Kidney epithelial cell (primary cell): ENCODE data around the gene DBX1. TPM values are rescaled to one million over a fixed set of nuclear protein-coding genes. Genes with fewer than 3 reads are reported as not detected.

Source experiments
- DNase-seq: peaks from one replicate; pipeline ENCODE4 v3.0.0-alpha.2; 2010; ENCODE audit warnings: low read depth
- H3K27me3 ChIP-seq: 2 replicates; pipeline ENCODE4 v1.6.0; 2011; ENCODE audit warnings: low read length; ENCODE audit not compliant: control insufficient read depth, insufficient read depth
- H3K36me3 ChIP-seq: 2 replicates; pipeline ENCODE4 v1.5.1; 2011; ENCODE audit warnings: low read length; ENCODE audit not compliant: control insufficient read depth, insufficient read depth
- H3K4me3 ChIP-seq: 2 replicates; pipeline ENCODE4 v1.5.1; 2011; ENCODE audit warnings: low read depth, mild to moderate bottlenecking, control low read depth, low read length
- CTCF ChIP-seq: IDR thresholded peaks from 2 replicates; pipeline ENCODE4 v1.5.1; 2011; ENCODE audit warnings: mild to moderate bottlenecking, moderate library complexity, low read length, control low read depth, inconsistent platforms; ENCODE audit not compliant: insufficient read depth, poor library complexity, severe bottlenecking
- total RNA-seq: library from RNA; depleted of rRNA; stranded (reverse); fragments of >200 nt; gene quantifications from 2 replicates; pipeline ENCODE4 v1.2.3, GENCODE V29; 2015

DBX1 gene
- total RNA-seq, 1 donor from 2014 or later, result not detected

- no peak for TF ChIP-seq CTCF
- DNase-seq, result no peak
- Histone ChIP-seq H3K27me3 (no peaks in the 10 kb centered on the region), H3K36me3 (no peaks in the 10 kb centered on the region), H3K4me3 (no peak overlapping the region)
Measured at GRCh38 chr11:20192641-20193040, 32.4 kb upstream of the DBX1 start.

DNA sequence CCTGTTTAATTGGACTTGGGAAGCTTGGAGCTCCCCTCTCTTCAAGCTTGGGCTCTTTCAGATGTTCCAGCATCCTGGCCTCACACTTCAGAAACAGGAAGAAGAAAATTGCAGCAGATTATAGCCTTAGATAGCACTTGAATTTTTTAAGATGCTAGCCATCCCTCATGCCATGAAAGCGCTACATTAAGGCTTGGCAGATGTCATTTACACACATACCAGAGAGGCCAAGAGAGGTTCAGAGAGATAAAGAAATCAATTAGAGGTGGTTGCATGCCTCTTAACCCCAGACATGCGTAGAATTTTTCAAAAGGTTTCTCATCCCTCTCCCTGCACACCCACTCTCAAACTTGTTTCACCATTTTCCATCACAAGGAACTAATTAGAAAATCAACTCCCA lies 31.9 kb upstream of the DBX1 start:
- TF ChIP-seq CTCF, result no peak
- Histone ChIP-seq H3K4me3 (no peak overlapping the region), H3K36me3 (no peaks in the 10 kb centered on the region), H3K27me3 (no peaks in the 10 kb centered on the region)
- DNase-seq, result no peak

GRCh38 chr11:20178976-20179375 lies 18.7 kb upstream of the DBX1 start:
- Histone ChIP-seq H3K27me3 (no peaks in the 10 kb centered on the region), H3K4me3 (no peak overlapping the region), H3K36me3 (no peaks in the 10 kb centered on the region)
- DNase-seq, result no peak
- no peak for TF ChIP-seq CTCF

DNA sequence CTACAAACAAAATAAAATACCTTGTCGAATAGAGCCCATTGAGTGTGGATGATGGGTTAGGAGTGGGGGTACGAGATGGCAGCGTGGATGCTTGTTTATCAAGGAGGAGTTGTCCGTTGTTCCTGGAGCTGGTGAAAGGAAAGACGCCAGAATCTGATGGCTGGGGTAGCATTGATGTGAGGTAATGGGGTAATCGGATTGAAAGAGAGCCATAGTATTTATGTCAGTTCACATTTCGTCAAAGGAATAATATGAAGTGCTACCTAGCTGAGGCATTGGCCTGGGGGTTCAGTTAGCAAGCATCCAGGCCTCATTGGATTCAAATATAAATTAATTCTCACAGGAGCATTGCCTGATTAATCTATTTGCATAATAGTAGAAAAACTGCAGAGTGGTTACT lies 16.9 kb upstream of the DBX1 start:
- Histone ChIP-seq H3K4me3 (no peak overlapping the region), H3K36me3 (no peaks in the 10 kb centered on the region), H3K27me3 (peaks cover 2% of the 10 kb centered on the region)
- no peak for DNase-seq
- TF ChIP-seq CTCF, result no peak

- no peak for DNase-seq
- H3K36me3 ChIP-seq, result no peaks in the 10 kb centered on the region
- H3K27me3 ChIP-seq, result peaks cover 4% of the 10 kb centered on the region
- no peak overlapping the region for H3K4me3 ChIP-seq
- TF ChIP-seq CTCF, result no peak
Measured at GRCh38 chr11:20172721-20173447, 12.6 kb upstream of the DBX1 start.
